ENCODE results near the gene TRPV3. TPM values are rescaled to one million over a fixed set of nuclear protein-coding genes. Genes with fewer than 3 reads are reported as not detected.

Gene TRPV3
- total RNA-seq, 1 donor: 1.5 TPM

GRCh38 chr17:3596804-3597464 is 39.3 kb upstream of the TRPV3 start:
- no peak for TF ChIP-seq CTCF (IDR thresholded peaks at IDR 0.05; ENCODE audit: insufficient read depth, low read length)
- H3K4me3 ChIP-seq (ENCODE audit: low read depth, low read length): no peak overlapping the region
- DNase-seq (ENCODE audit: low read depth): no peak

- TF ChIP-seq CTCF (IDR thresholded peaks at IDR 0.05; ENCODE audit: insufficient read depth, low read length): no peak
- no peak for DNase-seq (ENCODE audit: low read depth)
- H3K4me3 ChIP-seq (ENCODE audit: low read depth, low read length): no peak overlapping the region
Observed at GRCh38 chr17:3594976-3595375, 37.4 kb upstream of the TRPV3 start.

DNA sequence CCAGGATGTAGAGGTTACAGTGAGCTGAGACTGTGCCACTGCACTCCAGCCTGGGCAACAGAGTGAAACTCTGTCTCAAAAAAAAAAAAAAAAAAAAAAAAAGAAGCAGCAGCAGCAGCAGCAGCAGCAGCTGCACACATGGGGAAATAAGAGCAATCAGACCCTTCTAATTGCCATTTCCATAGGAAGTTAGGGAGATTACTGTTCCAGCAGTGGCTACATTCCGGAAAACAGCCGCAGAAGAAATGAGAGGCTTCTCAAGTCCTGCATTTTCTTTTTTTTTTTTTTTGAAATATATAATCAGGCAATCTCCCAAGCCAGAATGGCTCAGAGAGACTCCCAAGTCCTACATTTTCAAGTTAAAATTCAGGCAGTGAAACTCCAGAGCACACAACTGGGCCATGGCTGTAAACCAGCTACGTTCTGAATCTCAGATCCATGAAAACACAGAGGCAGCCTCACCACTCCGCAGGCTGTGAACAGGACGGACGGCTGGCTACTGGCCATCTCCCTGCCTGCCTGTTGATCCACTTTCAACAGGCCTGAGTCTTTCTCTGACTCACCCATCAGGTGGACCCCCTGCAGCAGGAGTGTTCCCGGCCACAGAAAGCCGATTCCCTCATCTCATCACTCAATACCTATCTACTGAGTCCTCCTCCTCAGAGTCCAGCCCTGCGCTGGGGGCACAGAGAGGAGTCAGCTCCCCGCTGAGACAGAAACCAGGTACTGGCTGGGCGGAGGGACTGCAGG is 36.6 kb upstream of the TRPV3 start:
- no peak overlapping the region for H3K4me3 ChIP-seq (ENCODE audit: low read depth, low read length)
- no peak for TF ChIP-seq CTCF (IDR thresholded peaks at IDR 0.05; ENCODE audit: insufficient read depth, low read length)
- peak; percentile 39 for DNase-seq (ENCODE audit: low read depth)

DNA sequence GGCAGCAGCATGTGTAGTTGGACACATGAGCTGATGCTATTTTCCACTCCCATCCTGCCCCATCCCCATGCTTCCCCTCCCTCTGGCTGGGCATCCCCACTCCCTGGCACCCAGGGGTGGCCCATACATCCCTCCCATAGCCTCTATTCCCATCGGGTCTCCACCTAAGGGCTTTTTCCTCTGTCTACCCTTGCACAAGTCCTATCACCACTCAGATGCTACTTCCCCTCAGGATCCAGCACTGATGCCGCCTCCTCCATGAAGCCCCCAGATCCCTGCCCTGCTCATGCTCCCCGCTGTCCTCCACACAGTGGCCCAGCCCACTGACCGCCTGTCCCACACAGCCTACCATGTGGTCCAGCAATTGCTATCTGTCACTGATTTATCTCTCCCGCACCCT is 35.8 kb upstream of the TRPV3 start:
- H3K4me3 ChIP-seq (ENCODE audit: low read depth, low read length): no peak overlapping the region
- no peak for DNase-seq (ENCODE audit: low read depth)
- TF ChIP-seq CTCF (IDR thresholded peaks at IDR 0.05; ENCODE audit: insufficient read depth, low read length): no peak

GRCh38 chr17:3592216-3592860 is 34.7 kb upstream of the TRPV3 start:
- no peak for DNase-seq (ENCODE audit: low read depth)
- H3K4me3 ChIP-seq (ENCODE audit: low read depth, low read length): no peak overlapping the region
- TF ChIP-seq CTCF (IDR thresholded peaks at IDR 0.05; ENCODE audit: insufficient read depth, low read length): no peak

DNA sequence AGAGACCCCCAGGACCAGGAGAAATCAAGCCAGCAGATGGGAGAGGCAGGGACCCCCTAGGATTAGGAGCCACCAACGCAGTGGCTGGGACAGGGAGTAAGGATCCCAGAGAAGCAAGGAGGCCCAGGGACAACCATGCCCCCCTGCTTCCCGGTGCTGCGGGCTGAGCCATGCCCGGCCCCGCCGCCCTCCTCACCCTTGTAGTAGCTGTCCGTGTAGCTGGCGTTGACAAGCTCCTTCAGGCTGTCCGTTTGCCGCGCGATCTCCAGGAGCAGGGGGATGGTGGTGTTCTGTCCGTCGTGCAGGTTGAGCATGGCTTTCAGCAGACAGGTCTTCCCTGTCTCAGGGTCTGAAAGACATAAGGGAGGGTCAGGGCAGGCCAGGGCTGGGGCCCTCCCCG is 33.2 kb upstream of the TRPV3 start:
- no peak for DNase-seq (ENCODE audit: low read depth)
- no peak overlapping the region for H3K4me3 ChIP-seq (ENCODE audit: low read depth, low read length)
- no peak for TF ChIP-seq CTCF (IDR thresholded peaks at IDR 0.05; ENCODE audit: insufficient read depth, low read length)
